SKM-1 treated with dmso at 0.1 percent for 144 hours (cell line): ENCODE results near the gene CEP120.
A peak's percentile ranks its signal among the peaks of the same experiment; 100 is the strongest.
"Not testable (repeated sequence)": the region's sequence is repeated elsewhere in the genome, so short reads cannot be mapped to it uniquely, and the experiment has no call there.

Experiments
- DNase-seq: peaks from one replicate; lab custom pipeline; 2025; ENCODE audit not compliant: unreplicated experiment; lab: John Stamatoyannopoulos, UW

Gene CEP120

DNA sequence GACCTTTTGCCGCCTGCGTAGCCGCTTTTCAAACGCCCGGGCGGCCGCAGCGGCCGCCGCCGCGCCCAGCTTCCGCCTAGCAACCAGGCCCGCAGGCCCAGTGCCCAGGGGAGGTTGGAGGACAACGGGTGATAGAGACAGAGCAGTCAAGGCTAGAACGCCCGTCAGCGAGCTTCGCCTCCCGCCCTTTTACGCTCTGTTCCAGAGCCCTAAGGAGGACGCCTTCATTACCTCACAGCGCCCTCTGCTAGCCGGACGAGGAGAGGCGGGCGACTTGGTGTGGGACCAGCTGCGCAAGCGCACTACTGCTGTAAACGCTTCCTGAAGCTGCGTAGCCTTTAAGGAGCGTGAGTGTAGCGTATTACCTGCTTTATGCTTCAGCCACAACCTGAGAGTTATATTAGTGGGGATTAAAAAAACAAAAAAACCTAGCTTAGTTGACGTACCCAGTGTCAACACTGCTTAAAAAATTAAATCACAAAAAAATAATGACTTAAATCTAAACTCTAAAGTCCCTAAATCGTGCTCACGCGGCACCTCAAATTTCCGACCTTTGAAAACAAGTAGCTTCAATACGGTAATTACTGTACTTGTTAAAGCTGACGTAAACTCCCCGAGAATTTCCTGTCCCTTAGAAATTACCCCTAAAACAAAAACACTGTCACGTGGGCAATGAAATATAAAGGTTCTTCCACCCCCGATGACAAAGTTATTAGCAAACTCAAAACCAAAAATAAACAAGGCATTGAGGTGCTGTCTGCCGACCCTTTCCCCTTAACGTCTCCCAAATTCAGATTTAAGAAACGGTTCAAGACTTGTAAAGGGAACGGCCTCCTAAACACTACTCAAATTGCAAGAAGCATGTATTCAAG, at the start of gene CEP120:
Gene CEP120, minus strand, starts transcription at position 126 of the 872 bp plus-strand sequence. CDS start 405 bp downstream, outside the sequence.
- peak; percentile 99 for DNase-seq

DNA sequence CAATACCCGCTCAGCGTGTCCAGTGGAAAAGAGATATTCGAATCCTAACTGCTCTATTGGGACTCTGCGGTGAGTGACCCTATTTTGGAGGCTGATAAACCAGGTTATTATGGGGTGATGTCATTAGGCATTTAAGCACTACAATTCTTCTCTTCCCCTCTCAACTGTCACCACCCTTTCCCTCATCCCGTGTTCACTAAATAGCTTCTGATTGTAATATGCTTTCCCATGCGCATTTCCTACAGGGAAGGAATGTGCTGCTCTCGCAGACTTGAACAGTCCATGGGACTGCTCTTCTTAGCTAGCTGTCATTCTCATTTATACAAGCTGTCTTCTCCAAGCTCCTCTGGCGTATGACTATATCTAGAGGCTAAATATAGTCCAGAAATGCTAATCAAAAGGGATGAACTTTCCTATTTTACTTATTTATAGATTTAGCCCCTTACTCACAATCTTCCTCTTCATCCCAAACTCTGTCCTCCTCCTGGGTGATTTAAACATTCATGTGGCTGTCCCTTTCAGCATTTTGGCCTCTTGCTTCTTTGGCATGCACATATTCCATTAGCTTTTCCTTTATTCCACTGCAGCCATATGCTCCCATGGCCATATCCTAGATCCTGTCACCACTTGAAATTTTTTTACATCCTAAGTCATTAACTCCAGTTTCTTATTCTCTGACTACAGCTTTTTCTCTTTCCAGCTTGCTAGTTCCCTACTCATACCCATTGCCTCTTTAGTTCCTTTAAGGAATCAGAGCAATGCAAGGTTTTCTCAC, 49.1 kb upstream of the CEP120 start:
- no peak for DNase-seq

DNA sequence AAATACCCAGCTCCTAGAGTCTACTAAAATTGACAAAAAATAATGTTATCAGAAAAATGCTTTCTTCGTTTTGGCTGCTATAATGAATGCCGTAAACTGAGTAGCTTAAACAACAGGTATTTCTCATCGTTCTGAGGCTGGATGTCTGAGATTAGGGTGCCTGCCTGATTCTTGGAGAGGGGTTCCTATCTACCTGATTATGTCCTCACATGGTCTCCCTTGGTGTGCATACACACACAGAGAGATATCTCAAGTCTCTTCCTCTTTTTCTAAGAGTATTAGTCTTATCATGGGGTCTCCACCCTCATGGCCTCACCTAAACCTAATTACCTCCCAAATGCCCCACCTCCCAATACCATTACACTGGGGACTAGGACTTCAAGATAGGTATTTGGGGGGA, 48.2 kb upstream of the CEP120 start:
- DNase-seq: no peak

DNA sequence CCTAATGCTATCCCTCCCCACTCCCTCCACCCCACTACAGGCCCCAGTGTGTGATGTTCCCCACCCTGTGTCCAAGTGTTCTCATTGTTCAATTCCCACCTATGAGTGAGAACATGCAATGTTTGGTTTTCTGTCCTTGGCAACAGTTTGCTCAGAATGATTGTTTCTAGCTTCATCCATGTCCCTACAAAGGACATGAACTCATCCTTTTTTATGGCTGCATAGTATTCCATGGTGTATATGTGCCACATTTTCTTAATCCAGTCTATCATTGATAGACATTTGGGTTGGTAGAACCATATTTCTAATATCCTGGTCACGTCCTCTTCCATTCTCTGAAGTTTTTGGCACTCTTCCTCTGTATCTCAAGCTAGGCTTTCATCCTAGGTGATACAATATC, 43.6 kb upstream of the CEP120 start:
- DNase-seq: not testable (repeated sequence)

DNA sequence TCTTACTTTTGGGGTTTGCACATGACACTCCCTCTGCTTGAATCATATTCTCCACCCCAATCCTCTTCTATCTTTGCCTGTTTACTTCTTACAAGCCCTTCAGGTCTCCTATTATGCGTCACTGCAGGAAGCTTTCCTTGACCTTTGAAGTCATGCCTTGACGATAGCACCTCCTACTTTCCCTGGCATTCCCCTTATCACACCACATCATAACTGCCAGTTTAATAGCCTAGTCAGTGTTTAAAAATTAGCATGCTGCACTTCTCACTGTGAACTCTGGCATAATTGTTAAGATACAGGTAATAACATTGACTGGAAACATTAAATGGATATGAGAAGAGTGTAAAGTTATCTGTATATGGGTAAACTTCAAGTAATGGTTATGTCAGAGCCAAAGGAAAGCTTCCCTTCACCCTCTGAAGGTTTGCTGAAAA, 37.1 kb upstream of the CEP120 start:
- no peak for DNase-seq

DNA sequence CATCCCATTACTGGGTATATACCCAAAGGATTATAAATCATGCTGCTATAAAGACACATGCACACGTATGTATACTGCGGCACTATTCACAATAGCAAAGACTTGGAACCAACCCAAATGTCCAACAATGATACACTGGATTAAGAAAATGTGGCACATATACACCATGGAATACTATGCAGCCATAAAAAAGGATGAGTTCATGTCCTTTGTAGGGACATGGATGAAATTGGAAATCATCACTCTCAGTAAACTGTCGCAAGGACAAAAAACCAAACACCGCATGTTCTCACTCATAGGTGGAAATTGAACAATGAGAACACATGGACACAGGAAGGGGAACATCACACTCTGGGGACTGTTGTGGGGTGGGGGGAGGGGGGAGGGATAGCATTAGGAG, 35.8 kb upstream of the CEP120 start:
- not testable (repeated sequence) for DNase-seq

DNA sequence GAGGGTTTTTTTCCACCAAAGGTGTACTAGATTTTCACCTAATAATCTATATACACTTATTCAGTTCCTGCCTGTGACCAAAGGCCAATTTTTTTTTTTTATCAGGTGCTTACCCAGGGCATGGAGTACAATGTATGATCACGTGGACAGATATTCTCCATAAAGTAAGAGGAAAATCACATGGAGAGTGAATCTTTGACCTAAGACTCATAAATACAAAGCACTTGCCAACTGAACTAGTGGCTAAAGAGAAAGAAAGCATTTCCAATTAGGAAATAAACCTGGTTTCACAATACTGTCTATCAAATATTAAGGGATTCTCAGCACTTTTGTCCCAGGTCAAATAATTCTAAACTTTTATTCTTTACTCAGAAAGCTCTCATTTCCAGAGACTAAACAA, 33.0 kb upstream of the CEP120 start:
- DNase-seq: no peak

DNA sequence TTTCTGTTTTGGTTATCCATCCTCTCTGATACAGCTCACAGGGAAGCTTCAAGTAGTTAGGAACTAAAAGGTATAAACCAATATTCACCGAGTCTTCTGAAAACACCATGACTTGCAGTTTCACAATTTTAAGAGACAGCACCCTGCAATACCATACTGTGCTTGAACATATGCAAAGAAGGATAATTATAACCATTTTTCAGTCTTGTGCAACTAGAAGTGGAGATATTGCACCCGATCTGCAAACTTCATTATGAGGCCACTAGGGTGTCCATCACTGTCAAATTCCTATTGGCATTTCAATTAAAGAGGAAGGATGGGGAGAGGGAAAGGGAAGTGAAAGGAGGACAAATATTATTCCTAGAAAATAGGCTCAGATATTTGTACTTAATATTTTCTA, 32.4 kb upstream of the CEP120 start:
- DNase-seq: peak; percentile 72

DNA sequence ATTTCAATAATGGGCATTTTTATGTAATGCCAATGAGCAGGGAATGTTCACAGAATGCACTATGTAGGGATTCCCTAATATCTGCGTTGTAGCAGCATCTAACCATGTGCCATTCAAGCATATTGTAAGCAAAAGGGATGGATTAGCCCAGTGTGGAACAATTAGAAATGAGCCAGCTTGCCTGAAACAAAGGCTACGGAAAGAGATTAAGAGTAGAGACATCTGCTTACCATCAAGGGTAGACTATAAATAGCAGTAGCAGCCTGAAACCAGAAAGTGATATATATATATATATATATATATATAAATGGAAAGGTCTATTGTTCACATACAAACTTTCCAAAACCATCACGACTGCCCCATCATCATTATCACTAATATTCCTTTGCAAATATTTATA, 31.9 kb upstream of the CEP120 start:
- no peak for DNase-seq

DNA sequence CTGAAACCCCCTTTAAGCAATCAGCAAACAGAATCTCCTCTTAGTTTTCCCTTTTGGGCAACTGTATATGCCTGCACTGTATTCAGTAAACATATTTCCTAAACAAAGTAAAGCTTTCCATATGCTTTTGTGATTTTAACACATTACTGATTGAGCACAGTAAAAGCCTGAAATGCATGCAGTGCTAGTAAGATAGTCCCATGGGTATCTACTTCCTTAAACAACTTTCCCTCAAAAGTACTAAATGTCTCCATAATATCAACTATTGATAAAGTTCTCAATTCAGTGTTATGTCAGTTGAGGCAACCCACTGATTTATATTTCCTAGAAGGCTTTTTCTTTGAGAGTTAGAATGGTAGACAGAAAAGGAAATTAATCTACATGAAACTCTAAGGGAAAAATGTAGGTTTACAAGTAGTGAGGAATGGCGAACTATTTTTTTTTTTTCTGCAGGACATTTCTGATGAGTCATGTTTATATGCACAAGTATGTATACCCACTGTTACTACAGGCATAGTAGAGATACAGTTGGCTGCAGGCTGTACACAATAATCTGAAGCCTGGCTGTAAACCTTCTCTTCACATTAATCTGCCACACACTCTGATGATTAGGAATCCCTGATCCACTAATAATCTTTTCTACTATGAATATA, 31.2 kb upstream of the CEP120 start:
- DNase-seq: no peak

DNA sequence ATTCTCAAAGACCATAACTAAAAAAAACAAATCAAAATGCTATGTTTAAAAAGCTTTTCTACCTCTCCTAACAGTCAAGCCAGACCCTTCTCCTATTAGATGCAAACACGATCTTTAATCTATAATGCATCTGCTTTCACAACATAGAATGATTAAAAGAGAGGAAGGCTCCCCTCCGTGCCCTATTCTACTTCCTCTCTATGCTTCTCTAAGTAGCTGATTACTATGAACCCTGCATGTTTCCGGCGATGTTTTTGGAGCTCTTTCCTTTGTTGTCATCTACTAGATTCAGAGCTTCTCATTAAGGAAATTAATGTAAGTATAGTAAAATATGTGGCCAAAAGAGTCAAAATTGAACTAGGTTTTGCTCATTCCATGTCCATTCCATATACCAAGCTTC, 29.2 kb upstream of the CEP120 start:
- no peak for DNase-seq

DNA sequence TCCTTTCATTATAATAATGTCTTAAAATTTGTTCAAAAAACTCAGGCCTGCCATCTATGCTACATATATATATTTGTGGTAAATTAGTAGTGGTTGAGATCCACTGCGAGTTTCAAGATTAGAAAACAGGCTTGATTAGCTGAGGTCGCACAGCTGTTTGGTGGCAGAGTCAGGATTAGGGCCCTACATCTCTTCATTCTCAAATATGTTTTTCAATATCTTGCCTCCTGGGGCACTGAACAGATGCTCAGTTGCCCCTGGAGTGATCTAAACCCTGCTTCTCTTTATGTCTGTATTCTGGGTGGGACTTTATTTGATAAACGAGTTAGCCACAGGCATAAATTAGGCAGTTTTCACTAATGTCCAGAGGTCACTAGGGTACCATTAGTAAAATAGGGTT, 27.8 kb upstream of the CEP120 start:
- DNase-seq: no peak

DNA sequence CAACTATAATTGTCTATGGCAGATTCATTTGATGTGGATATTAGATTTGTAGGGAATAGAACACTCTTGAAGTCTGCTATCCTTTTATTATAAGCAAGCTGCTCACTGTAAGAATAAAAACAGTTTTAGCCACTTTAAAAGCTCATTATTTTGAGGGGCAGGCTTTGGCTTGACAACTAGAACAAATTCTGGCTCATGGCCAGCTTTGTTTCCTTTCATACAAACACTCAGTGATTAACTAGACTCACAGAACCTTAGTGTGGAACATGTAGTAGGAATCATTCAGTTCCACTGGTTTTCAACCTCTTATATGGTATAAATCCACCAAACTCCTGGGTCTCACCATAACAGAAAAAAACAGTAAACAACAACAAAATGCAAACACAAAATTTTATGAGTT, 27.4 kb upstream of the CEP120 start:
- no peak for DNase-seq

DNA sequence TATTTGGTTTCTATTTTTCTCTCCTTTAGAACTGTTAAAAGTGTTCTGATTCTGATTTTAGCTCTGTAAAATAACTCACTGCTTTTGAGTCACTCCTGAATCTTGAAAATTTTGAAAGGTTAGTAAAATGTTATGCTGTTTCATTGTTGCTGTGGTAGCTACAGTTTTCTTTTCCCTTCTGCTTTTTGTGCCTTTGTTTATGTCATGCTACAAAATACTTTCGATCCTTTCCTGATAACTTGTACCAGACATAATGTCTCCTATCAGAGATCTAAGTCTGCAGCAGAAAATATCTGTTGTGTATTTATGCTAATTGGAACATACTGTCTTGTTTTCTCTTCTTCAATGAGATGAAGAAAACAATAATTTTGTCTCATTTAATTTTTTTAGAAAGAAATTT, 26.9 kb upstream of the CEP120 start:
- no peak for DNase-seq

DNA sequence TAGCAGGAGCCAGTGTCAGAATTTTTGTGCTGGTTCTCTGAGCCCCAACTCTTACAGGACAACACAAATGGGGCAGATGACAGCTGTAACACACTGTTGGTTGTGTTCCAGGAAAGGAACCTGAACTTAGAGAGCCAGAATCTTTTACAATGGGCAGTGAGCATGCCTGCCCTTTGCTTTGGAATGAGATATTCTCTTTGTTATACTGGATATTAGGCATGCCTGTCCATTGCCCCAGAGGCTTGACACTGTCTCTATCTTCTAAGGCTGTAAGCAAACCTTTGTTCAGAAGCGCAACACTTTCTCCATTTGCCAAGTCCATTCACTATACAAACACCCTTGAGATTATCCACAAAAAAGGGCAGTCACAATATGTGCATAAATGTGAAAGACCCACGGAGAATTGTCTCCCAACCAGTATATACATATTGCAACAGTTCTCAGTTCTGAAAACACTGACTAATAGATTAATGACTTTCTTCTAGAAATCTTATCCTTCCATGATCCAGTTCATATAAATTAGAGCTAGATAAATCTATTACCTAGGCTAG, 26.3 kb upstream of the CEP120 start:
- DNase-seq: no peak

DNA sequence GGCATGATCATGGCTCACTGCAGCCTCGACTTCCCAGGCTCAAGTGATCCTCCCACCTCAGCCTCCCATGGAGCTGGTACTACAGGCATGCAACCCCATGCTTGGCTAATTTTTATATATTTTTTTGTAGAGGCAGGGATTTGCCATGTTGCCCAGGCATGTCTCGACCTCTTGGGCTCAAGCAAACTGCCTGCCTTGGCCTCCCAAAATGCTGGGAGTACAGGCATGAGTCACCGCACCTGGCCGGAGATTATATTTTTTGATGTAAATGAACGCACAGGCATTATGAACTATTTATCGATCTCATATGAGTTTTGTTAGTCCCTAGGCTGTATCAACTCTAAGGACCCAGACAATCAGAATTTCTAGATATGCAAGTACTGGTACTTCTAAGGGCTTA, 25.5 kb upstream of the CEP120 start:
- no peak for DNase-seq

DNA sequence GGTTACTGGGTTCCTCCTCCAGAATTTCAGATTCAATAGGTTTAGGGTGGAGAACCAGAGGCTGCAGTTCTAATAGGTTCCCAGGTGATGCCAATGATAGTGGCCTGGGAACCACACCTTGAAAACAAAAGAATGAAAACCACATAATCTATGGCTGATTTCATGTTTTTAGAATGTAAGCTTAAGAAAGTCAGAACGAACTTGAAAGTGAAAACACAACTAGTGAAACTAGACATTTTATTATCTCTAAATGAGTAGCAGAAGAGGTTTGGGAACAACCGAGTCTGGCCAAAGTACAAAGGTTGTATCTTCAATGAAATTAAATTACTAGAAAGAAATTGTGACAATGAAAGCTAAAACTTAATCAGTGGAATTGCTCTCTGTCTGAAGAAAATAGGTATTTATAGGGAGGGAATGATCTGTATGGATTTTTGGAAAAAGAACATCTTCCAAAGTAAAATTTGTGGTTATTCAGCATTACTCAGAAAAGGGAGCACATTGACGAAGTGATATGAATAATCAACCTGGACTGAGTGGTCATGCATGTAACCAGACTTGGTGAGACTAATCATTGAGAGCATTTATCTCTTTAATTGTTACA, 24.9 kb upstream of the CEP120 start:
- no peak for DNase-seq

DNA sequence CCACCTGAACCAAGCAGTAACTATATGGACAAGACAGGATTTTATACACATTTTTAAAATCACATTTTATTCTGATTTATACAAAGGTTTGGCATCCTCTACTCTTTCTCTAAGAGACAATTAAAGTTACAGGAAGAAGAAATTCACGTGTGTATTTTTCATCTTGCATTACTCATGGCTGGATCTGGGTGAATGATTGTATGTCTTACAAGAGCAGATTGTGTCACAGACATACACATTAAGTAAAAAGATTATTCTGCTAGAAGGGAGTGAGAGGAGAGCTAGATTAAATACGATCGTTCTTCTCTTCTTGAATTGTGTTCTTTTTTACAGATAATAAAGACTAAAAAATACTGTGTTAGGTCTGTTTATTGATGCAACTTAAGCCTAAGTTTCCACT, 20.8 kb upstream of the CEP120 start:
- no peak for DNase-seq

DNA sequence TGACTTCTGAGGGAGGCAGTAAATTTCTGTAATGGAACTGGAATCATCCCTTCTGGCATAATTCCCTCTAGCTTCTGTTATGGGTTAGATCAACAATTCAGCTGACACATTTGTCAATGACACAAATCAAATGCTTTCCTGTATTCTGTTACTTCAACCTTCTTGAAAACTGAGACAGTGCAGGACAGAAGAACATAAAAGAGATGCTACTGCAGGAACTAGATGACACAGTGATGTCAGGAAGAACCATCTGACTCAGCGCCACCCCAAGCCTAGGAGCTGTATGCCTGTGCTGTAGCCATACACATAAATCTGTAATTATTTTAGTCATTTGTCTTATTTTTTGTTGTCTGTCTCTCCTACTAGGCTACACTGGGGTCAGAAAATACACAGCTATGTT, 18.2 kb upstream of the CEP120 start:
- no peak for DNase-seq

DNA sequence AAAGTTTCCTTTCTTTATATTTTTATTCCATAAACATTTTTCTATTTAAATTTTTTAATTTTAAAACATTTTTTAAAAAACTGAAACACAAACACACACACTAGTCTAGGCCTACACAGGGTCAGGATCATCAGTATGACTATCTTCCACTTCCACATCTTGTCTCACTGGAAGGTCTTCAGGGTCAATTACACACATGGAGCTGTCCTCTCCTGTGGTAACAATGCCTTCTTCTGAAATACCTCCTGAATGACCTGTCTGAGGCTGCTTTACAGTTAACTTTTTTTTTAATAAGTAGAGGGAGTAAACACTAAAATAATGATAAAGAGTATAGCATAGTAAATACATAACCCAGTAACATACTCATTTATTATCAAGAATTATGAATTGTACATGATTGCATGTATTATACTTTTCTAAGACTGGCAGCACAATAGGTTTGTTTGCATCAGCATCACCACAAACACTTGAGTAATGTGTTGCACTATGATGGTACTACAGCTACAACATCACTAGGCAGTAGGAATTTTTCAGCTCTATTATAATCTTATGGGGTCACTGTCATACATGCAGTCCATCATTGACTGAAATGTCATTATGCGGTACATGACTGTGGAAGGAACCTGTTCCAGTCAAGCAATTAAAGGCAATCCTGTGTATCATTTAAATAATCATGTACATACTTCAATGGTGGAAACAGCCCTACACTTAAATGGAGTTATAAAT, 17.4 kb upstream of the CEP120 start:
- no peak for DNase-seq
